GM23248 (cell line): ENCODE measurements around the gene P2RY13.

Experiments
- EZH2 ChIP-seq: fragments of 200-600 bp; sonication (generic); IDR thresholded peaks from 2 replicates; pipeline ENCODE4 v1.6.1; 2018; ENCODE audit warnings: antibody characterized with exemption, mild to moderate bottlenecking; ENCODE audit not compliant: insufficient read depth, poor library complexity, severe bottlenecking
- EZH2phosphoT487 ChIP-seq: fragments of 200-600 bp; sonication (generic); IDR thresholded peaks from 2 replicates; pipeline ENCODE4 v1.6.1; 2018; ENCODE audit warnings: antibody characterized with exemption, moderate library complexity, mild to moderate bottlenecking, low read depth; ENCODE audit not compliant: insufficient read depth

DNA sequence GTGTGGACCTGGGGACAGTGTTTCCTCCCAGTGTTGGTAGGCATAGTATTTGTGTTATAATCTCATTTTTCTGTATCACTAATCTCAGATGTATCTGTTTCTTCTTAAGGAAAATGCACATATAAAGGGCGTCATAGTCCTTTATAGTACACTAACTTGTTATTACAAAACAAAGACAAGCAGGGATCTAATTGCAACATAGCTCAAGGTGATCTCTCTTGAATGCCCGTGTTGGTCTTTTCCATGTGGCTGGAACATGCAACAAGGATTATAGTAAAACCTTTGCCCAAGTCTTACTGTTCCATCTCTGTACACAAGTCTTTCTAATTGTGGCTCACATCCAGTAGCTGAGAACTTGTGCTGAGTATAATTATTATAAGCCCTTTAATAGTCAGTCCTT, 9.2 kb downstream of the P2RY13 start:
- no peak for TF ChIP-seq EZH2phosphoT487
- no peak for TF ChIP-seq EZH2
